ENCODE results near the gene ALB. TPM values are rescaled to one million over a fixed set of nuclear protein-coding genes. Genes with fewer than 3 reads are reported as not detected.

The ALB gene
- polyA plus RNA-seq, 3 donors: not detected

DNA sequence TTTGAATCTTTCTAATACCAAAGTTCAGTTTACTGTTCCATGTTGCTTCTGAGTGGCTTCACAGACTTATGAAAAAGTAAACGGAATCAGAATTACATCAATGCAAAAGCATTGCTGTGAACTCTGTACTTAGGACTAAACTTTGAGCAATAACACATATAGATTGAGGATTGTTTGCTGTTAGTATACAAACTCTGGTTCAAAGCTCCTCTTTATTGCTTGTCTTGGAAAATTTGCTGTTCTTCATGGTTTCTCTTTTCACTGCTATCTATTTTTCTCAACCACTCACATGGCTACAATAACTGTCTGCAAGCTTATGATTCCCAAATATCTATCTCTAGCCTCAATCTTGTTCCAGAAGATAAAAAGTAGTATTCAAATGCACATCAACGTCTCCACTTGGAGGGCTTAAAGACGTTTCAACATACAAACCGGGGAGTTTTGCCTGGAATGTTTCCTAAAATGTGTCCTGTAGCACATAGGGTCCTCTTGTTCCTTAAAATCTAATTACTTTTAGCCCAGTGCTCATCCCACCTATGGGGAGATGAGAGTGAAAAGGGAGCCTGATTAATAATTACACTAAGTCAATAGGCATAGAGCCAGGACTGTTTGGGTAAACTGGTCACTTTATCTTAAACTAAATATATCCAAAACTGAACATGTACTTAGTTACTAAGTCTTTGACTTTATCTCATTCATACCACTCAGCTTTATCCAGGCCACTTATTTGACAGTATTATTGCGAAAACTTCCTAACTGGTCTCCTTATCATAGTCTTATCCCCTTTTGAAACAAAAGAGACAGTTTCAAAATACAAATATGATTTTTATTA is 28.3 kb downstream of the ALB start:
- Mint-ChIP-seq H3K36me3 (no peaks in the 10 kb centered on the region), H3K4me1 (no peaks in the 10 kb centered on the region), H3K27ac (no peak overlapping the region), H3K4me3 (no peak overlapping the region), H3K27me3 (ENCODE audit: low read depth in 3 of 3) (peaks cover 0 to 2% (median 0%) of the 10 kb centered on the region in 3 donors), H3K9me3 (no peaks in the 10 kb centered on the region)
- no peak overlapping the region for H2AFZ ChIP-seq (ENCODE audit: insufficient read depth, low read depth, low read length, poor library complexity, severe bottlenecking)
- H3K27ac ChIP-seq (ENCODE audit: low read depth in 1 of 2, low read length in 2 of 2): no peak overlapping the region
- TF ChIP-seq, protein P1, sequence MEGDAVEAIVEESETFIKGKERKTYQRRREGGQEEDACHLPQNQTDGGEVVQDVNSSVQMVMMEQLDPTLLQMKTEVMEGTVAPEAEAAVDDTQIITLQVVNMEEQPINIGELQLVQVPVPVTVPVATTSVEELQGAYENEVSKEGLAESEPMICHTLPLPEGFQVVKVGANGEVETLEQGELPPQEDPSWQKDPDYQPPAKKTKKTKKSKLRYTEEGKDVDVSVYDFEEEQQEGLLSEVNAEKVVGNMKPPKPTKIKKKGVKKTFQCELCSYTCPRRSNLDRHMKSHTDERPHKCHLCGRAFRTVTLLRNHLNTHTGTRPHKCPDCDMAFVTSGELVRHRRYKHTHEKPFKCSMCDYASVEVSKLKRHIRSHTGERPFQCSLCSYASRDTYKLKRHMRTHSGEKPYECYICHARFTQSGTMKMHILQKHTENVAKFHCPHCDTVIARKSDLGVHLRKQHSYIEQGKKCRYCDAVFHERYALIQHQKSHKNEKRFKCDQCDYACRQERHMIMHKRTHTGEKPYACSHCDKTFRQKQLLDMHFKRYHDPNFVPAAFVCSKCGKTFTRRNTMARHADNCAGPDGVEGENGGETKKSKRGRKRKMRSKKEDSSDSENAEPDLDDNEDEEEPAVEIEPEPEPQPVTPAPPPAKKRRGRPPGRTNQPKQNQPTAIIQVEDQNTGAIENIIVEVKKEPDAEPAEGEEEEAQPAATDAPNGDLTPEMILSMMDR (IDR thresholded peaks at IDR 0.05): no peak
- no peak overlapping the region for H3K4me2 ChIP-seq (replicated peaks; ENCODE audit: extremely low read depth, low read length, poor library complexity, severe bottlenecking)
- intact Hi-C loops (cut with micrococcal nuclease): no loop called here
- no peak overlapping the region for H3K9ac ChIP-seq (ENCODE audit: insufficient read depth, low read length, poor library complexity, severe bottlenecking)
- no peaks in the 10 kb centered on the region for H3K36me3 ChIP-seq (replicated peaks in 1 of 2; ENCODE audit: control insufficient read depth in 1 of 2, insufficient read depth in 2 of 2, low read length in 2 of 2)
- no peaks in the 10 kb centered on the region for H3K79me2 ChIP-seq (ENCODE audit: insufficient read depth, low read length)
- no peaks in the 10 kb centered on the region for H3K4me1 ChIP-seq (ENCODE audit: control insufficient read depth in 1 of 2, insufficient read depth in 2 of 2, low read length in 2 of 2)
- WGBS (ENCODE audit: insufficient coverage): no CpG with 5 or more reads among the region's 5 CpGs
- H3K27me3 ChIP-seq (ENCODE audit: control insufficient read depth in 2 of 2, insufficient read depth in 2 of 2, low read length in 2 of 2): no peaks in the 10 kb centered on the region
- no peak overlapping the region for H3K4me3 ChIP-seq (replicated peaks in 1 of 3; ENCODE audit: low read depth in 2 of 3, low read length in 3 of 3)
- no peaks in the 10 kb centered on the region for H4K20me1 ChIP-seq (ENCODE audit: insufficient read depth, low read length)
- H3K9me3 ChIP-seq (replicated peaks in 1 of 2; ENCODE audit: control insufficient read depth in 1 of 2, insufficient read depth in 1 of 2, low read length in 2 of 2): no peaks in the 10 kb centered on the region
- DNase-seq: no peak

DNA sequence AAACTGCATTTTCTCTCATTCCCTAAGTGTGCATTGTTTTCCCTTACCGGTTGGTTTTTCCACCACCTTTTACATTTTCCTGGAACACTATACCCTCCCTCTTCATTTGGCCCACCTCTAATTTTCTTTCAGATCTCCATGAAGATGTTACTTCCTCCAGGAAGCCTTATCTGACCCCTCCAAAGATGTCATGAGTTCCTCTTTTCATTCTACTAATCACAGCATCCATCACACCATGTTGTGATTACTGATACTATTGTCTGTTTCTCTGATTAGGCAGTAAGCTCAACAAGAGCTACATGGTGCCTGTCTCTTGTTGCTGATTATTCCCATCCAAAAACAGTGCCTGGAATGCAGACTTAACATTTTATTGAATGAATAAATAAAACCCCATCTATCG is 29.1 kb downstream of the ALB start:
- Mint-ChIP-seq H3K36me3 (no peaks in the 10 kb centered on the region), H3K27ac (no peak overlapping the region), H3K4me1 (no peaks in the 10 kb centered on the region), H3K27me3 (ENCODE audit: low read depth in 3 of 3) (peaks cover 0 to 2% (median 0%) of the 10 kb centered on the region in 3 donors), H3K9me3 (no peaks in the 10 kb centered on the region), H3K4me3 (no peak overlapping the region)
- H3K27ac ChIP-seq (ENCODE audit: low read depth in 1 of 2, low read length in 2 of 2): no peak overlapping the region
- no peaks in the 10 kb centered on the region for H3K79me2 ChIP-seq (ENCODE audit: insufficient read depth, low read length)
- H3K4me1 ChIP-seq (ENCODE audit: control insufficient read depth in 1 of 2, insufficient read depth in 2 of 2, low read length in 2 of 2): no peaks in the 10 kb centered on the region
- WGBS (ENCODE audit: insufficient coverage): 56% methylated on average over 1 of the region's 2 CpGs
- no peak overlapping the region for H3K4me2 ChIP-seq (replicated peaks; ENCODE audit: extremely low read depth, low read length, poor library complexity, severe bottlenecking)
- TF ChIP-seq, protein P1 (IDR thresholded peaks at IDR 0.05): no peak
- H3K36me3 ChIP-seq (replicated peaks in 1 of 2; ENCODE audit: control insufficient read depth in 1 of 2, insufficient read depth in 2 of 2, low read length in 2 of 2): no peaks in the 10 kb centered on the region
- H4K20me1 ChIP-seq (ENCODE audit: insufficient read depth, low read length): no peaks in the 10 kb centered on the region
- no peak overlapping the region for H2AFZ ChIP-seq (ENCODE audit: insufficient read depth, low read depth, low read length, poor library complexity, severe bottlenecking)
- intact Hi-C loops (cut with micrococcal nuclease): no loop called here
- H3K9ac ChIP-seq (ENCODE audit: insufficient read depth, low read length, poor library complexity, severe bottlenecking): no peak overlapping the region
- H3K27me3 ChIP-seq (ENCODE audit: control insufficient read depth in 2 of 2, insufficient read depth in 2 of 2, low read length in 2 of 2): no peaks in the 10 kb centered on the region
- H3K4me3 ChIP-seq (replicated peaks in 1 of 3; ENCODE audit: low read depth in 2 of 3, low read length in 3 of 3): no peak overlapping the region
- H3K9me3 ChIP-seq (replicated peaks in 1 of 2; ENCODE audit: control insufficient read depth in 1 of 2, insufficient read depth in 1 of 2, low read length in 2 of 2): no peaks in the 10 kb centered on the region
- no peak for DNase-seq
